Osteoblast (primary cell): ENCODE measurements around the gene PABPC1L. TPM values are rescaled to one million over a fixed set of nuclear protein-coding genes. Genes with fewer than 3 reads are reported as not detected.

Experiments
- DNase-seq: peaks from one replicate; pipeline ENCODE4 v3.0.0; 2011; ENCODE audit warnings: low spot score, mixed read lengths; ENCODE audit not compliant: insufficient read length; ENCODE audit errors: missing footprints
- H2AFZ ChIP-seq: 2 replicates; pipeline ENCODE4 v1.6.0; 2011; ENCODE audit warnings: mild to moderate bottlenecking, low read length
- H3K27ac ChIP-seq: 2 replicates; pipeline ENCODE4 v1.5.1; 2011; ENCODE audit warnings: mild to moderate bottlenecking, low read depth, low read length, moderate library complexity
- H3K27me3 ChIP-seq: 2 replicates; pipeline ENCODE4 v1.6.0; 2012; ENCODE audit warnings: mild to moderate bottlenecking, control low read depth, inconsistent platforms, low read length, moderate library complexity; ENCODE audit not compliant: insufficient read depth
- H3K36me3 ChIP-seq: 2 replicates; pipeline ENCODE4 v1.5.1; 2011; ENCODE audit warnings: mild to moderate bottlenecking, low read length, control low read depth, moderate library complexity; ENCODE audit not compliant: insufficient read depth
- H3K4me1 ChIP-seq: 2 replicates; pipeline ENCODE4 v1.5.1; 2011; ENCODE audit warnings: mild to moderate bottlenecking, low read length, control low read depth, moderate library complexity; ENCODE audit not compliant: insufficient read depth
- H3K4me2 ChIP-seq: 2 replicates; pipeline ENCODE4 v1.6.0; 2011; ENCODE audit warnings: mild to moderate bottlenecking, low read length; ENCODE audit not compliant: insufficient read depth
- H3K4me3 ChIP-seq: fragments of 200-600 bp; sonication (generic); 3 replicates; pipeline ENCODE4 v1.5.1; 2012; ENCODE audit warnings: mild to moderate bottlenecking, low read length, inconsistent platforms; ENCODE audit not compliant: insufficient read depth
- H3K79me2 ChIP-seq: 2 replicates; pipeline ENCODE4 v1.6.0; 2012; ENCODE audit warnings: mild to moderate bottlenecking, low read length, control low read depth, inconsistent platforms; ENCODE audit not compliant: insufficient read depth
- H3K9me3 ChIP-seq: 2 replicates; pipeline ENCODE4 v1.5.1; 2011; ENCODE audit warnings: low read depth, low read length, control low read depth
- H4K20me1 ChIP-seq: 2 replicates; pipeline ENCODE4 v1.6.0; 2012; ENCODE audit warnings: mild to moderate bottlenecking, low read length, control low read depth; ENCODE audit not compliant: insufficient read depth
- total RNA-seq: library from RNA; depleted of rRNA; stranded (reverse); fragments of >200 nt; gene quantifications from 2 replicates; pipeline ENCODE4 v1.2.3, GENCODE V29; 2012
- TF ChIP-seq, protein P1 (sequence below): IDR thresholded peaks from 2 replicates; pipeline ENCODE4 v1.5.1; 2011; ENCODE audit warnings: mild to moderate bottlenecking, low read depth, low read length, moderate library complexity; ENCODE audit errors: extremely low read depth

Gene PABPC1L
- total RNA-seq, 1 donor, result 15.6 TPM

DNA sequence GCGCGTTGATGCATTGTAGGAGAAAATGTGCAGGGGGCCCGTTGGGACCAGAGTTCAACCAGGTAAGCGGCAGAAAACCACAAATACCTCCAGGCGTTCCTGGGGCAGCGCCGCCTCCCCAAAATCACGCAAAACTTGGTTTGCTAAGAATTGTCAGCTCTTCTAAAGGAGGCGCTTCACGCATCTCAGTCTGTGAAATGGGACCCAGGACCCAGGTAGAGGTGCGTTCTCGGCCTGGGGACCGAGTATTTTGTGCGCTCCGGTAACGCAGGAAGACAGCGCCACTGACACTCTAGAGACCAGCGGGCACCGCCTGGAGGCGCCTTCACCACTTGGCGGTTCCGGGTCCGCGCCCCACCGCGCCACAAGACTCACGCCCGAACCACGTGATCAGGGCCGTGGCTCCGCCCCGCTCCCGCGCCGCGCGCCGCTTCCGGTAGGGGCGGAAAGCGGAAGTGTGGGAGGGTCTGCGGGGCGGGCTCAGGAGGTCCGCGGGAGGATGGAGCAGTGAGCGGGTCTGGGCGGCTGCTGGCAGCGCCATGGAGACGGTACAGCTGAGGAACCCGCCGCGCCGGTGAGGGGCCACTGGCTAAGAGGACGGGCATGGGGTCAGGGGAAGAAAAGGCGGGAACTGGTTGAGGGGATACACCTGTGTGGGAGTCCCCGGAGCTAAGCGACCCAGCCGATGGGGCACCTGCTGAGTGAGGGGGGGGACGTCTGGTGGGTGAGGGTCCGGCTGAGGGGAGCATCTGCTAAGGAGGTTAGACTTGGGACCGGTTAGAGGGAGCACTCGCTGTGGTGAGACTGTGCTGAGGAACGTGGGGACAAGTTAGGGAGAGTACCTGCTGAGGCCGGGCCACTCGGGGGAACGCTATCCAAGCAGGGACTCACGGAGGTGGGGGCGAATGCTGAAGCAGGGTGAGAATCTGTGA is 56.4 kb downstream of the PABPC1L start, which contains the start of gene STK4:
STK4 (plus strand) TSS at position 483 of the 932 bp plus-strand sequence; CDS start at position 540, 57 bp downstream.
- H4K20me1 ChIP-seq, result peaks cover 7% of the 10 kb centered on the region
- H3K9me3 ChIP-seq, result no peaks in the 10 kb centered on the region
- H3K27ac ChIP-seq, result peak within 1 kb of the TSS; percentile 83
- H2AFZ ChIP-seq, result peak within 1 kb of the TSS; percentile 96
- peak within 1 kb of the TSS; percentile 96 for H3K4me2 ChIP-seq
- H3K4me1 ChIP-seq, result peaks cover 25% of the 10 kb centered on the region
- TF ChIP-seq, protein P1, sequence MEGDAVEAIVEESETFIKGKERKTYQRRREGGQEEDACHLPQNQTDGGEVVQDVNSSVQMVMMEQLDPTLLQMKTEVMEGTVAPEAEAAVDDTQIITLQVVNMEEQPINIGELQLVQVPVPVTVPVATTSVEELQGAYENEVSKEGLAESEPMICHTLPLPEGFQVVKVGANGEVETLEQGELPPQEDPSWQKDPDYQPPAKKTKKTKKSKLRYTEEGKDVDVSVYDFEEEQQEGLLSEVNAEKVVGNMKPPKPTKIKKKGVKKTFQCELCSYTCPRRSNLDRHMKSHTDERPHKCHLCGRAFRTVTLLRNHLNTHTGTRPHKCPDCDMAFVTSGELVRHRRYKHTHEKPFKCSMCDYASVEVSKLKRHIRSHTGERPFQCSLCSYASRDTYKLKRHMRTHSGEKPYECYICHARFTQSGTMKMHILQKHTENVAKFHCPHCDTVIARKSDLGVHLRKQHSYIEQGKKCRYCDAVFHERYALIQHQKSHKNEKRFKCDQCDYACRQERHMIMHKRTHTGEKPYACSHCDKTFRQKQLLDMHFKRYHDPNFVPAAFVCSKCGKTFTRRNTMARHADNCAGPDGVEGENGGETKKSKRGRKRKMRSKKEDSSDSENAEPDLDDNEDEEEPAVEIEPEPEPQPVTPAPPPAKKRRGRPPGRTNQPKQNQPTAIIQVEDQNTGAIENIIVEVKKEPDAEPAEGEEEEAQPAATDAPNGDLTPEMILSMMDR, result peak; percentile 40
- H3K36me3 ChIP-seq, result no peaks in the 10 kb centered on the region
- H3K27me3 ChIP-seq, result no peaks in the 10 kb centered on the region
- H3K4me3 ChIP-seq, result peak within 1 kb of the TSS; percentile 93
- peaks cover 50% of the 10 kb centered on the region for H3K79me2 ChIP-seq
- DNase-seq, result peak; percentile 95

GRCh38 chr20:44967207-44967807 is 57.4 kb downstream of the PABPC1L start:
- Histone ChIP-seq H3K4me1 (peaks cover 17% of the 10 kb centered on the region), H3K4me2 (peak overlapping the region; percentile 96), H3K27ac (no peak overlapping the region), H3K36me3 (no peaks in the 10 kb centered on the region), H4K20me1 (peaks cover 7% of the 10 kb centered on the region), H3K79me2 (peaks cover 56% of the 10 kb centered on the region), H2AFZ (no peak overlapping the region), H3K27me3 (no peaks in the 10 kb centered on the region), H3K9me3 (no peaks in the 10 kb centered on the region), H3K4me3 (peak overlapping the region; percentile 93)
- no peak for DNase-seq
- TF ChIP-seq, protein P1, result no peak

DNA sequence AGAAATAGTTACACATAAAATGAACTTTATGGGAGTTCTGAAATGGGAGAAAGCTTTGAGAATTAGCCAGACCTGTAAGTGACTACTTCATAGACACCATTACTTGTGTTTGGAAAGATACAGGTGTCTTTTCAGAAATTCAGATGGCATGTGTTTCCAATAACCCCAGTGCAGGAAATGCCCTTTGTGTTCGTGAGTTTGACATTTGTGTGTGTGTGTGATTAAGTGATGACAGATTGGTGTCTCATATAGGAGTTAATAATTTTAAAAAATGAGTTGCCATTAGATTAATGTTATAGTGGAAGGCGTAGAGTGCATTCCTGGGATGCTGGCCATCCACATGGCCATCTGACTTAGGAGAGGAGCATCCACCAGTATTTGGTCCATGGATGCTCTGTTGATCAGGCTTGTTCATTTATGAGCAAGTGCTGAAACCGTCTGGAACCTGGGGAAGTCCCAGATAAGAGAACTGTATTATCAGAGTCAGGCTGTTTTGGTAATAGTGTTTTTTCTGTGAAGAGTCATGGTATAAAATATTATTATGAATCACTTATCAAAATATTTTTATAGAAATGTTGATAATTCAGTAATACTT is 59.5 kb downstream of the PABPC1L start:
- Histone ChIP-seq H3K4me2 (no peak overlapping the region), H3K4me1 (peaks cover 26% of the 10 kb centered on the region), H3K79me2 (peaks cover 56% of the 10 kb centered on the region), H3K27me3 (no peaks in the 10 kb centered on the region), H2AFZ (no peak overlapping the region), H3K36me3 (peaks cover 8% of the 10 kb centered on the region), H4K20me1 (peaks cover 7% of the 10 kb centered on the region), H3K9me3 (no peaks in the 10 kb centered on the region), H3K27ac (no peak overlapping the region), H3K4me3 (no peak overlapping the region)
- TF ChIP-seq, protein P1, result no peak
- no peak for DNase-seq
